HG03558 (cell line): ENCODE results near the gene BST2.
A peak's percentile ranks its signal among the peaks of the same experiment; 100 is the strongest.

Experiments used
- ATAC-seq: cut with Tn5 transposase; IDR thresholded peaks from one replicate; pipeline ENCODE4 v1.9.1; 2021; ENCODE audit warnings: moderate number of reproducible peaks; ENCODE audit not compliant: unreplicated experiment; ENCODE audit errors: extremely low read depth

Gene BST2

GRCh38 chr19:17419621-17420474 is 14.4 kb upstream of the BST2 start, which contains the start of gene MVB12A:
Gene MVB12A (plus strand): TSS chr19:17420047. CDS start chr19:17420136, 89 bp downstream.
- peak; percentile 46 for ATAC-seq

GRCh38 chr19:17419154-17419620 is 13.8 kb upstream of the BST2 start:
- no peak for ATAC-seq

- ATAC-seq, result no peak
Observed at GRCh38 chr19:17418710-17419109, 13.3 kb upstream of the BST2 start.

GRCh38 chr19:17415121-17415520 is 9.7 kb upstream of the BST2 start:
- ATAC-seq, result no peak

GRCh38 chr19:17414097-17414496 is 8.7 kb upstream of the BST2 start:
- ATAC-seq, result no peak

GRCh38 chr19:17411801-17412200 is 6.4 kb upstream of the BST2 start:
- no peak for ATAC-seq

GRCh38 chr19:17409990-17410389 is 4.6 kb upstream of the BST2 start:
- no peak for ATAC-seq

- ATAC-seq, result no peak
Observed at GRCh38 chr19:17406887-17407196, 1.4 kb upstream of the BST2 start.

GRCh38 chr19:17406046-17406886 is 836 bp upstream of the BST2 start:
- no peak for ATAC-seq

GRCh38 chr19:17404621-17405249 is 695 bp downstream of the BST2 start:
- no peak for ATAC-seq

GRCh38 chr19:17404015-17404414 is 1.4 kb downstream of the BST2 start:
- no peak for ATAC-seq

GRCh38 chr19:17402982-17403855 is 2.2 kb downstream of the BST2 start:
- ATAC-seq, result no peak

- no peak for ATAC-seq
Observed at GRCh38 chr19:17401628-17402027, 3.8 kb downstream of the BST2 start.

- no peak for ATAC-seq
Observed at GRCh38 chr19:17398902-17399527, 6.4 kb downstream of the BST2 start.

GRCh38 chr19:17394891-17395415 is 10.5 kb downstream of the BST2 start:
- ATAC-seq, result no peak

GRCh38 chr19:17393914-17394313 is 11.5 kb downstream of the BST2 start, which contains the start of gene CCDC194:
Gene CCDC194 (minus strand): TSS chr19:17394196. CDS start chr19:17394158, 38 bp downstream.
- no peak for ATAC-seq

- ATAC-seq, result no peak
Observed at GRCh38 chr19:17393002-17393401, 12.4 kb downstream of the BST2 start.

- ATAC-seq, result no peak
Observed at GRCh38 chr19:17391371-17392151, 13.9 kb downstream of the BST2 start.
